GM21528 (cell line): ENCODE results near the gene OTOP2.

Source experiments
- ATAC-seq: cut with Tn5 transposase; IDR thresholded peaks from one replicate; pipeline ENCODE4 v1.9.1; 2021; ENCODE audit warnings: mild to moderate bottlenecking, moderate library complexity; ENCODE audit not compliant: unreplicated experiment, low FRiP score

OTOP2 gene

DNA sequence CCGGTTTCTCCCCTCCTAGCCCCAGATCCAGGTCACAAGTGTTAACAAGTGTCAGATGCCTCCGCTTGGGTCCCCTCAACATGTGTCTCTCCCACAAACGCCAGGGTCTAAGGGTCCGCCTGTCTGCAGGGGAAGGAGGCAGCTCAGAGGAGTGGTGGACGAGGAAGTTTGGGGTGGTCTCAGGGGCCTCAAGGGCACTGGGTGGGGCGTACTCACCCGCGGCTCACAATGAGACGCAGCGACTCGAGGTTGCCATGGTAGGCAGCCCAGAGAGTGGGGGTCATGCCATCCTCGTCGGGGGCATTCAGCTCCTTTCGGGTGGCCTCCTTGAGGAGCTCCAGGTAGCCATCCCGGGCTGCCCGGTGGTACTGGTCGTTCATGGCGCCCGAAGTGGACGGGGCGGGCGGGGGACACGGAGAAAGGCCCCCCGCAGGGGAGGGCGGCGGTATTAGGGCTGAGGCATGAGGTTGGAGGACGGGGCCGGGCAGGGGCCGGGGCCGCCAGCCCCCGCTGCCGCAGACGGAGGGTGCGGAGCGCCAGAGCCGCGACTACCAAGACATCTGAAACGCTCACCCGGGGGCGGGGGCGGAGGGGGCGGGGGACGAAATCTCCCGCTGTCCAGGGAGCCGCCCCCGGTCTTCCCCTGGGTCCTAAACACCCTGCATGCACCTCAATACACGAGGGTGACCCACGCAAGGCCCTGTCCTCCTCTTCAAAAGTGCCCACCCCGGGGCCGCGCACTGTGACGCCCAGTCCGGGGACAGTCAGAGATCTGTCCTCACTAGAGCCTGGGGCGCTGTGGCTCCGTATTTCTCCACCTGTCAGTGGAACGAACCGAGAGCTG is 1.2 kb upstream of the OTOP2 start, which contains the start of gene USH1G:
USH1G (minus strand) TSS at position 562 of the 844 bp plus-strand sequence; CDS start at position 380, 182 bp downstream.
- no peak for ATAC-seq

- no peak for ATAC-seq
These were observed 379 bp upstream of the OTOP2 start for GRCh38 chr17:74923538-74924249.

DNA sequence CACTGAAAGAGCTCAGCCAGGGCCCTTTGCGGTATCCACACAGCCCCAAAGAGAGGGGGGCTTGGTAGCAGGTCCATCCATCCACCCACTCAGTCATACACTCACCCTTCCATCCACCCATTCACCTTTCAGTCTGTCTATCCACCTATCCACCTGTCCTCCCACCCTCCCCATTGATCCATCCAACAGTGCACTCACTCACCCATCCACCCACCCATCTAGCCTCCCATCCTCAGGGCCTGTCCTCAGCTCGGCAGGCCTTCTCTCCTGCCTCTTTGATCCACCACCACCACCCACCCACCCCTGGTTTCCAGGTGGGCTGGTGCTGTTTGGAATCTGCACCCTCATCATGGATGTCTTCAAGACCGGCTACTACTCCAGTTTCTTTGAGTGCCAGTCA is 1.2 kb downstream of the OTOP2 start:
- no peak for ATAC-seq

- ATAC-seq = no peak
These were observed 4.7 kb downstream of the OTOP2 start for GRCh38 chr17:74928786-74929185.

- no peak for ATAC-seq
These were observed 6.5 kb downstream of the OTOP2 start for GRCh38 chr17:74930535-74931036.

- no peak for ATAC-seq
These were observed 11.0 kb downstream of the OTOP2 start for GRCh38 chr17:74935048-74935447.

- no peak for ATAC-seq
These were observed 11.8 kb downstream of the OTOP2 start, which contains the start of gene OTOP3 for GRCh38 chr17:74935585-74936469. TSS of gene OTOP3 (plus strand) at chr17:74935898. CDS start at chr17:74935922, 24 bp downstream.

DNA sequence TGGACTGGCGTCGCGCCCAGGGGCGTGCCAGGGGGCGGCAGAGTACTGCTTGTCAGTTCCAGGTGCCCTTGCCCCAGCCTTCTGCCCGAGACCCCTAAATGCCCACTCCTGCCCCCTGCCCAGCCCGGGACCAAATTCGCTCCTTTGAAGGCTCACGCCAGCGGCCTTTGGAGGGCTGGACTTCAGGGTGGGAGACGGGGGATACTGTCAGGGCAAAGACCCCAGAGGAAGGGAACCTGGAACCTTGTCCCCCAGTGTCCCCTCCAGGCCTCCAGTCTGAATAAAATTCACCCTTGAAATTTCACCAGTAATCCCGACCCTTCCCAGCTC is 12.4 kb downstream of the OTOP2 start:
- ATAC-seq = no peak

DNA sequence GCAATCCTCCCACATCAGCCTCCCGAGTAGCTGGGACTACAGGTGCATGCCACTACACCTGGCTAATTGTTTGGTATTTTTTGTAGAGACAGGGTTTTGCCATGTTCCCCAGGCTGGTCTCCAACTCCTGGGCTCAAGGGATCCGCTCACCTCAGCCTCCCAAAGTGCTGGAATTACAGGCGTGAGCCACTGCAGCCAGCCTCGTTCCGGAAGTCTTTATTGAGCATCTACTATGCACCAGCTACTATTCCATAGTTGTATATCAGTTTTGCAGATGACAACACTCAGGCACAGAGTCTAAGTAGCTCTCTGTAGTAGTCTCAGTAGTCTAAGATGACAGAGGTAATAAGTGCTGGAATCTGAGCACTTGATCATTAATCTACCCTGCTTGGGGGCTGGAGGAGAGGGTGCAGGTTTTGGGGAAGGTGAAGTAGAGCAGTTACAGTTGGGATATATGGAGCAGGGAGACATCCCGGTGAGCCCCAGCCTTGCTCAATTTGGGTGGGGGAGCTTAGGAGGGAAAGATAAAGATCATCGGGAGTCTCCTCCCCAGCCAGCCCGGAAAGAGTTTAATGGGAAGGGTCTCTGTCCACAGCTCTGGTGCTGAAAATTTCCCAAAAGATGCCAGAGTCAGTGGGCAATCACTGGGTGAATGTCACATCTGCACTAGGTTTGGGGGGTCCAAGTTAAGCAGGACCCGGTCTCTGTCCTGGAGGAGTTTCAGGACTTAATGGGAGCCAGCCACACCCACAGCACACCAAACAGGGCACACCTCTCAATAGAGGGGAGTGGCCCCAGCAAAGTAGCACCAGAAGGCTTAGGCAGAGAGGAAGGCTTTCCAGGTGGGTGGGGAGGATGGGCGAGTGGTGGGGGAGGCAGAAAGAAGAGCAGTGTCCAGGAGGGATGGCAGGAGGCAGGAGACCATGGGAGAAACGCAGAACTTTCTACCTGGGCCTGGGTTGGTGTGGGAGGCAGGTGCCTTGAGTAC is 13.3 kb downstream of the OTOP2 start:
- no peak for ATAC-seq

DNA sequence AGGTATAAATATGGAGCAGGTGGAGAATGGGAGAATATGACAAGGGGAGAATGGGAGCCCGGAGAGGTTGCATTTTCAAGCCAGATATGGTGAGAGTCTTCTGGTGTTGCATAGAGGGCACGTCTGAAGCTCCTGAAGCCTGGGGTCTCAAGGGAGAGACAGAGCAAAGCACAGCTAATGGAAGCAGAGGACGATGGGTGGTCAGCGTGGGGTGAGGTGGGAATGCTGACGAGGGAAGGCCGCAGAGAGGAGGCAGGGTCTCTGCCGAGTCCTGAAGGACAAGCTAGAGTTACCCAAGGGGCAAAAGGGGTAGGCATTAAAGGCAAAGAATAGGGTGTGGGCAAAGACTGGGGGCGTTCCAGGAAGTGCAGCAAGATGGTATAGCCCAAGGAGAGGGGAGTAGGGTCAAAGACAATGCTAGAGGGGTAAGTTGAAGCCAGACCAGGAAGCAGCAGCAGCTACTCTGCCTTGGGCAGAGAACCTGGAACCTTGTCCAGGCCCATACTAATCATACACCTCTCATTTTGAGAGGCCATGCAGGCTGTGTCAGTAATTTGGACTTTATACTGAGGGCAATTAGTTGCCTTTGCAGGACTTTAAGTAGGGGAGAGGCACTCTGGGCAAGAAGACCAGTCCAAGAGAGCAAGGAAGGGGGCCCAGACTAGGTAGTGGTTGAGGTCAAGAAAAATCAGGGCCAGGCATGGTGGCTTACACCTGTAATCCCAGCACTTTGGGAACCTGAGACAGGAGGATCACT is 14.3 kb downstream of the OTOP2 start:
- ATAC-seq = no peak

GRCh38 chr17:74939534-74939933 is 15.5 kb downstream of the OTOP2 start:
- ATAC-seq = no peak

- no peak for ATAC-seq
These were observed 17.2 kb downstream of the OTOP2 start for GRCh38 chr17:74941128-74941725.

DNA sequence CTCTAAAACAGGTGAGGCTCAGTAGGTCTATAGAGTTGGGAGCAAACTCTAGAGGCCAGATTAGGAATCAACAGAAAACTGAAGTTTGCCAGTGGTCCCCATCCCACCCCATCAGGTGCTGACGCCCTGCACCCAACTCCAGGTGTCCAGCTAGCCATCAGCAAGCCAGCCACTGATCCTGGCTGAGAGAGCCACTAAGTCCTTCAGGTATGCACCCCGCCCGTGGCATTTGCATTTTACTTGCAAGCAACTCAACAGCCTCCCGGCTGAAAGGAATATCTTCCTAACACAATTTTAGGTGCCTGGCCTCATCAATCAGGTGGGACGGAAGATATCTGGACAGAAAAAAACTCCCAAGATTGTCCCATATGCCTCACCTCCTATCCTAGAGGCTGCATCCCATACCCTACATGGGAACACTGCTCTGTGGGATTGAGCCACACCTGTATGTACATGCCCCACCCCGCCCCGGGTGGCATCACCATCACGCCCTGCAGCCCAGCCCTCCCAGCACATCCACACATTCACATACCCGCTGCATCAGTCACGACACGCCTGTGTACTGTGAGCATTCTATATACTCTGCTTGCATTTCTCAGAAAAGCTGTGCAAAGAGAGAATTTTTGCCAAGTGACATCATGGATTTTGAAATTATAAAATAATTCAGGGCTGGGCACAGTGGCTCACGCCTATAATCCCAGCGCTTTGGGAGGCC is 19.9 kb downstream of the OTOP2 start:
- no peak for ATAC-seq

DNA sequence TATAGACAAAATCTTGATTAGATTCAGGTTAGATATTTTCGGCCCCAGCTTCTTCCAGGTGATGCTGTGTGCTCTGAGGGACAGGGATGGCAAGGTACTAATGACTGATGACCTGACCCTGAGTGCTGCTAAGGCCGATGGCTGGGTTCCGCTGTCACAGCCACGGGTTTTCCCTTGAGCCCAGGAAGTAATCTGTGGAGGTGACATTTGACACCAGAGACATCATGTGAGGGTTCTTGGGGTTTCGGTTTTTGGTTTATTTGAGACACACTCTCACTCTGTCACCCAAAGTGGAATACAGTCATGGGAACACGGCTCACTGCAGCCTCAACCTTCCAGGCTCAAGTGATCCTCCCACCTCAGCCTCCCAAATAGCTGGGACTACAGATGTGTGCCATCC is 21.5 kb downstream of the OTOP2 start:
- ATAC-seq = no peak

DNA sequence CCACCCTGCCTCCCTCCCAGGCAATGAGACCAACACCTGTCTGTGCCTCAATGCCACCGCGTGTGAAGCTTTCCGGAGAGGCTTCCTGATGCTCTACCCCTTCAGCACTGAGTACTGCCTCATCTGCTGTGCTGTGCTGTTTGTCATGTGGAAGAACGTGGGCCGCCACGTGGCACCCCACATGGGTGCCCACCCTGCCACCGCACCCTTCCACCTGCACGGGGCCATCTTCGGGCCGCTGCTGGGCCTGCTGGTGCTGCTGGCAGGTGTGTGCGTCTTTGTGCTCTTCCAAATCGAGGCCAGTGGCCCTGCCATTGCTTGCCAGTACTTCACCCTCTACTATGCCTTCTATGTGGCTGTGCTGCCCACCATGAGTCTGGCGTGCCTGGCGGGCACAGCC is 22.6 kb downstream of the OTOP2 start:
- no peak for ATAC-seq

- no peak for ATAC-seq
These were observed 23.1 kb downstream of the OTOP2 start for GRCh38 chr17:74947041-74947754.

- no peak for ATAC-seq
These were observed 25.5 kb downstream of the OTOP2 start for GRCh38 chr17:74949455-74950115.
